GM23338 (cell line): ENCODE data around the gene USP17L25. TPM values are rescaled to one million over a fixed set of nuclear protein-coding genes. Genes with fewer than 3 reads are reported as not detected.
"Not testable (repeated sequence)": the region's sequence is repeated elsewhere in the genome, so short reads cannot be mapped to it uniquely, and the experiment has no call there.

Experiments
- ATAC-seq: fragments of 200-7000 bp; cut with Tn5 transposase; 3 replicates; pipeline ENCODE4 v1.9.1; 2020
- DNase-seq: peaks from one replicate; pipeline ENCODE4 v3.0.0-alpha.2; 2015; ENCODE audit warnings: low spot score
- H2AFZ ChIP-seq: fragments of 200-600 bp; sonication (generic); 2 replicates; pipeline ENCODE4 v1.8.0; 2016; ENCODE audit warnings: antibody characterized with exemption, mild to moderate bottlenecking, moderate library complexity
- H3F3A ChIP-seq: fragments of 200-600 bp; sonication (generic); replicated peaks from 2 replicates; pipeline ENCODE4 v1.8.0; 2017; ENCODE audit warnings: antibody characterized with exemption, mixed run types, low read depth
- H3K27ac ChIP-seq: fragments of 200-600 bp; sonication (generic); 2 replicates; pipeline ENCODE4 v1.6.1; 2016; ENCODE audit warnings: low read depth
- H3K27me3 ChIP-seq: fragments of 200-600 bp; sonication (generic); 2 replicates; pipeline ENCODE4 v1.8.0; 2016; ENCODE audit warnings: mild to moderate bottlenecking, mixed run types, moderate library complexity; ENCODE audit not compliant: insufficient read depth
- H3K36me3 ChIP-seq: fragments of 200-600 bp; sonication (generic); 2 replicates; pipeline ENCODE4 v1.8.0; 2016; ENCODE audit warnings: mild to moderate bottlenecking; ENCODE audit not compliant: insufficient read depth
- H3K4me1 ChIP-seq: fragments of 200-600 bp; sonication (generic); 2 replicates; pipeline ENCODE4 v1.8.0; 2016; ENCODE audit warnings: mild to moderate bottlenecking, moderate library complexity; ENCODE audit not compliant: insufficient read depth
- H3K4me2 ChIP-seq: fragments of 200-600 bp; sonication (generic); 2 replicates; pipeline ENCODE4 v1.7.1; 2017; ENCODE audit warnings: mixed run types
- H3K4me3 ChIP-seq: fragments of 200-600 bp; sonication (generic); 2 replicates; pipeline ENCODE4 v1.6.1; 2016; ENCODE audit warnings: mixed run types
- H3K79me2 ChIP-seq: fragments of 200-600 bp; sonication (generic); replicated peaks from 2 replicates; pipeline ENCODE4 v1.8.0; 2017; ENCODE audit warnings: mild to moderate bottlenecking; ENCODE audit not compliant: insufficient read depth
- H3K9me2 ChIP-seq: fragments of 200-600 bp; sonication (generic); 2 replicates; pipeline ENCODE4 v1.8.0; 2017; ENCODE audit not compliant: insufficient read depth
- H4K20me1 ChIP-seq: fragments of 200-600 bp; sonication (generic); replicated peaks from 2 replicates; pipeline ENCODE4 v1.8.0; 2017; ENCODE audit warnings: mild to moderate bottlenecking; ENCODE audit not compliant: insufficient read depth
- H3K27ac Mint-ChIP-seq: 2 replicates; pipeline ENCODE4 v1.8.0; 2020; ENCODE audit warnings: inconsistent platforms, mild to moderate bottlenecking, moderate library complexity, mixed read lengths
- H3K27me3 Mint-ChIP-seq: 3 replicates; pipeline ENCODE4 v1.8.0; 2022; ENCODE audit warnings: low read depth, mild to moderate bottlenecking, moderate library complexity, mixed read lengths, inconsistent platforms; ENCODE audit not compliant: insufficient read depth, poor library complexity
- H3K36me3 Mint-ChIP-seq: 3 replicates; pipeline ENCODE4 v1.8.0; 2021; ENCODE audit warnings: low read depth, mild to moderate bottlenecking, inconsistent platforms, moderate library complexity, mixed read lengths
- H3K4me1 Mint-ChIP-seq: 3 replicates; pipeline ENCODE4 v1.8.0; 2020; ENCODE audit warnings: mild to moderate bottlenecking, inconsistent platforms, mixed read lengths
- H3K4me3 Mint-ChIP-seq: 3 replicates; pipeline ENCODE4 v1.8.0; 2021; ENCODE audit warnings: moderate library complexity, mild to moderate bottlenecking, inconsistent platforms, mixed read lengths
- H3K9me3 Mint-ChIP-seq: 3 replicates; pipeline ENCODE4 v1.8.0; 2020; ENCODE audit warnings: moderate library complexity, mild to moderate bottlenecking, inconsistent platforms, mixed read lengths
- polyA plus RNA-seq: library from polyadenylated mRNA; unstranded; fragments of >200 nt; fragmentation: Nextera tagmentation; extraction: Ambion mirVana; gene quantifications from 2 replicates; pipeline ENCODE4 v1.2.1, GENCODE V29; 2016
- total RNA-seq: library from RNA; depleted of rRNA; stranded (reverse); fragments of >200 nt; shearing (Covaris generic); gene quantifications from 2 replicates; pipeline ENCODE4 v1.2.3, GENCODE V29; 2014; rRNA removed

The USP17L25 gene
- total and polyA plus RNA-seq, 2 experiments from 2014 or later = not detected

GRCh38 chr4:9350866-9351265 lies 21.2 kb downstream of the USP17L25 start:
- H3K9me2 ChIP-seq, DNase-seq, H3K4me2 ChIP-seq, H3K36me3 ChIP-seq, H3K27me3 ChIP-seq, H3K27me3 Mint-ChIP-seq, H3K4me3 Mint-ChIP-seq, H3K27ac ChIP-seq, H4K20me1 ChIP-seq, ATAC-seq, H3K36me3 Mint-ChIP-seq, H3K4me1 Mint-ChIP-seq, H3K79me2 ChIP-seq, H3K4me1 ChIP-seq, H3K27ac Mint-ChIP-seq, H3K4me3 ChIP-seq, H3F3A ChIP-seq, H2AFZ ChIP-seq, H3K9me3 Mint-ChIP-seq: not testable (repeated sequence)

GRCh38 chr4:9353338-9353737 lies 23.6 kb downstream of the USP17L25 start, which contains the start of gene USP17L29:
Gene USP17L29 (plus strand): TSS chr4:9353638. CDS start chr4:9353638, 0 bp downstream.
- not testable (repeated sequence) for H3K9me3 Mint-ChIP-seq, H3K4me3 ChIP-seq, H3K36me3 ChIP-seq, H2AFZ ChIP-seq, DNase-seq, H3K4me2 ChIP-seq, H3F3A ChIP-seq, H3K4me3 Mint-ChIP-seq, H3K4me1 Mint-ChIP-seq, H3K27ac Mint-ChIP-seq, H4K20me1 ChIP-seq, H3K79me2 ChIP-seq, ATAC-seq, H3K27me3 Mint-ChIP-seq, H3K27me3 ChIP-seq, H3K36me3 Mint-ChIP-seq, H3K4me1 ChIP-seq, H3K27ac ChIP-seq, H3K9me2 ChIP-seq

- not testable (repeated sequence) for H3K9me2 ChIP-seq, H3K36me3 Mint-ChIP-seq, H3K4me3 Mint-ChIP-seq, H3K4me1 Mint-ChIP-seq, H3K27ac ChIP-seq, H3K27me3 ChIP-seq, H3K4me1 ChIP-seq, H3F3A ChIP-seq, H3K4me2 ChIP-seq, H3K79me2 ChIP-seq, H3K4me3 ChIP-seq, H3K27me3 Mint-ChIP-seq, H3K27ac Mint-ChIP-seq, DNase-seq, H3K36me3 ChIP-seq, H4K20me1 ChIP-seq, H3K9me3 Mint-ChIP-seq, H2AFZ ChIP-seq, ATAC-seq
Measured at GRCh38 chr4:9362829-9363228, 33.1 kb downstream of the USP17L25 start, which contains the start of gene USP17L30. Gene USP17L30 (plus strand): TSS chr4:9363129. CDS start chr4:9363129, 0 bp downstream.

- H3K79me2 ChIP-seq, ATAC-seq, DNase-seq, H3K4me2 ChIP-seq, H3K27me3 ChIP-seq, H3K4me1 ChIP-seq, H3K36me3 ChIP-seq, H3K27me3 Mint-ChIP-seq, H3K4me1 Mint-ChIP-seq, H3K27ac ChIP-seq, H3K36me3 Mint-ChIP-seq, H3K4me3 Mint-ChIP-seq, H3F3A ChIP-seq, H3K9me2 ChIP-seq, H4K20me1 ChIP-seq, H2AFZ ChIP-seq, H3K4me3 ChIP-seq, H3K27ac Mint-ChIP-seq, H3K9me3 Mint-ChIP-seq: not testable (repeated sequence)
Measured at GRCh38 chr4:9379881-9380280, 50.2 kb downstream of the USP17L25 start.

Other genes with a start within 250 kb of the USP17L25 start
- not detected in 2 replicates for gene FAM90A26, start 159.5 kb upstream of the USP17L25 start, total RNA-seq
- gene FAM90A26, start 159.5 kb upstream of the USP17L25 start, polyA plus RNA-seq = 0.10 and 0.12 TPM in 2 replicates
- not detected in 2 replicates for gene USP17L10, start 119.3 kb upstream of the USP17L25 start, total RNA-seq
- not detected in 2 replicates for gene USP17L10, start 119.3 kb upstream of the USP17L25 start, polyA plus RNA-seq
- gene USP17L11, start 114.5 kb upstream of the USP17L25 start, total RNA-seq = not detected in 2 replicates
- not detected in 2 replicates for gene USP17L11, start 114.5 kb upstream of the USP17L25 start, polyA plus RNA-seq
- not detected in 2 replicates for gene USP17L12, start 109.8 kb upstream of the USP17L25 start, total RNA-seq
- gene USP17L12, start 109.8 kb upstream of the USP17L25 start, polyA plus RNA-seq = not detected in 2 replicates
- gene USP17L13, start 105.0 kb upstream of the USP17L25 start, total RNA-seq = not detected in 2 replicates
- not detected in 2 replicates for gene USP17L13, start 105.0 kb upstream of the USP17L25 start, polyA plus RNA-seq
- gene USP17L15, start 95.5 kb upstream of the USP17L25 start, total RNA-seq = not detected in 2 replicates
- 0.17 TPM in 1 of 2 replicates, not detected in the other for gene USP17L15, start 95.5 kb upstream of the USP17L25 start, polyA plus RNA-seq
- gene USP17L17, start 86.0 kb upstream of the USP17L25 start, total RNA-seq = not detected in 2 replicates
- gene USP17L17, start 86.0 kb upstream of the USP17L25 start, polyA plus RNA-seq = not detected in 2 replicates
- not detected in 2 replicates for gene USP17L18, start 81.3 kb upstream of the USP17L25 start, total RNA-seq
- not detected in 2 replicates for gene USP17L18, start 81.3 kb upstream of the USP17L25 start, polyA plus RNA-seq
- not detected in 2 replicates for gene USP17L19, start 76.5 kb upstream of the USP17L25 start, total RNA-seq
- not detected in 2 replicates for gene USP17L19, start 76.5 kb upstream of the USP17L25 start, polyA plus RNA-seq
- not detected in 2 replicates for gene USP17L20, start 71.8 kb upstream of the USP17L25 start, total RNA-seq
- gene USP17L20, start 71.8 kb upstream of the USP17L25 start, polyA plus RNA-seq = not detected in 2 replicates
- gene USP17L21, start 67.0 kb upstream of the USP17L25 start, total RNA-seq = not detected in 2 replicates
- gene USP17L21, start 67.0 kb upstream of the USP17L25 start, polyA plus RNA-seq = not detected in 2 replicates
- not detected in 2 replicates for gene USP17L22, start 62.3 kb upstream of the USP17L25 start, total RNA-seq
- gene USP17L22, start 62.3 kb upstream of the USP17L25 start, polyA plus RNA-seq = not detected in 2 replicates
- not detected in 2 replicates for gene USP17L24, start 4.7 kb upstream of the USP17L25 start, total RNA-seq
- not detected in 2 replicates for gene USP17L24, start 4.7 kb upstream of the USP17L25 start, polyA plus RNA-seq
- gene USP17L26, start 4.7 kb downstream of the USP17L25 start, total RNA-seq = not detected in 2 replicates
- not detected in 2 replicates for gene USP17L26, start 4.7 kb downstream of the USP17L25 start, polyA plus RNA-seq
- not detected in 2 replicates for gene USP17L5, start 9.5 kb downstream of the USP17L25 start, total RNA-seq
- not detected in 2 replicates for gene USP17L5, start 9.5 kb downstream of the USP17L25 start, polyA plus RNA-seq
- gene USP17L27, start 14.2 kb downstream of the USP17L25 start, total RNA-seq = not detected in 2 replicates
- gene USP17L27, start 14.2 kb downstream of the USP17L25 start, polyA plus RNA-seq = not detected in 2 replicates
- not detected in 2 replicates for gene USP17L28, start 19.0 kb downstream of the USP17L25 start, total RNA-seq
- gene USP17L28, start 19.0 kb downstream of the USP17L25 start, polyA plus RNA-seq = not detected in 2 replicates
- not detected in 2 replicates for gene USP17L29, start 23.7 kb downstream of the USP17L25 start, total RNA-seq
- not detected in 2 replicates for gene USP17L29, start 23.7 kb downstream of the USP17L25 start, polyA plus RNA-seq
- not detected in 2 replicates for gene USP17L30, start 33.2 kb downstream of the USP17L25 start, total RNA-seq
- not detected in 2 replicates for gene USP17L30, start 33.2 kb downstream of the USP17L25 start, polyA plus RNA-seq
- gene DEFB131A, start 114.5 kb downstream of the USP17L25 start, total RNA-seq = not detected in 2 replicates
- gene DEFB131A, start 114.5 kb downstream of the USP17L25 start, polyA plus RNA-seq = not detected in 2 replicates